SU-DHL-6 (cell line): ENCODE results near the gene GALNT9.

Experiments
- EZH2phosphoT487 ChIP-seq: fragments of 200-600 bp; sonication (generic), shearing (Covaris generic); conservative IDR thresholded peaks from 2 replicates; pipeline ENCODE4 v1.6.1; 2018; ENCODE audit warnings: mild to moderate bottlenecking, antibody characterized with exemption, low read length, moderate library complexity, mixed read lengths
- TF ChIP-seq, protein P1 (sequence below): fragments of 200-600 bp; sonication (generic); IDR thresholded peaks from one replicate; pipeline ENCODE4 v1.5.1; 2017; ENCODE audit warnings: antibody characterized with exemption, mild to moderate bottlenecking, low read length, moderate library complexity; ENCODE audit not compliant: insufficient read depth, poor library complexity, severe bottlenecking

DNA sequence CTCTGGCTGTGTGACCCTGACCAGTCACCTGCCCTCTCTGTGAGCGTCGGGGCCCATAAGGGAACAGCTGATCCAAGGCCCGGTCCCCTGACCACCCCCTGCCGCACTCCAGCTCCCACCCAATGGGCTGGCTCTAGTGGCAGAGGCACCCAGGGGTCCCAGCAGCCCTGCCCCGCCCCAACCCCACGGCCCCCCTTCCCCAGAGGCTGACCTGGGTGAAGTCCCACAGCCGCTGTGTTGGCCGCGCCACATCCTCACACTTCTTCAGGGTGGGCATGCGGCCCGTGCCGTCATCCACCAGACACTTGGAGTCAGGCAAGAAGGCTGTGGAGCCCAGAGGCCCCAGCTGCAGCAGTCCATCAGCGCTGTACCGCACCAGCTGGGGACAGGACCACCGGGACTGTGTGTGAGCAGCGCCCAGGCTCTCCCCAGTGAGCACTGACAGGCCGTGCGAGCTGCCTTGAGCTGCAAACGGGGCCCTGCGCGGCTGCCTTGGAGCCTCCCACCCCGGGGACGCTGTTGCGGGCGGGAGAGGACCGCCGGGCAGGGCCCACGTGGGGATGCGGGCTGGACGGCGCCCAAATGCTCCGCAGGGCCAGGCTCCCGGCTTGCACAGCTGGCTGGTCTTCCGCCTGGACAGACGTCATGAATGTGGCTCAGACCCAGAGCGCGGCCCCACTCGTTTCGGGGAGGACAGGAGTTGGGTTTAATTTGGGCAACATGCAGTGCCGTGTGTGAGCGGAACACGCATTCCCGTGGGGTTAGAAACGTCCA, 131.6 kb downstream of the GALNT9 start:
- TF ChIP-seq EZH2phosphoT487: no peak
- TF ChIP-seq, protein P1, sequence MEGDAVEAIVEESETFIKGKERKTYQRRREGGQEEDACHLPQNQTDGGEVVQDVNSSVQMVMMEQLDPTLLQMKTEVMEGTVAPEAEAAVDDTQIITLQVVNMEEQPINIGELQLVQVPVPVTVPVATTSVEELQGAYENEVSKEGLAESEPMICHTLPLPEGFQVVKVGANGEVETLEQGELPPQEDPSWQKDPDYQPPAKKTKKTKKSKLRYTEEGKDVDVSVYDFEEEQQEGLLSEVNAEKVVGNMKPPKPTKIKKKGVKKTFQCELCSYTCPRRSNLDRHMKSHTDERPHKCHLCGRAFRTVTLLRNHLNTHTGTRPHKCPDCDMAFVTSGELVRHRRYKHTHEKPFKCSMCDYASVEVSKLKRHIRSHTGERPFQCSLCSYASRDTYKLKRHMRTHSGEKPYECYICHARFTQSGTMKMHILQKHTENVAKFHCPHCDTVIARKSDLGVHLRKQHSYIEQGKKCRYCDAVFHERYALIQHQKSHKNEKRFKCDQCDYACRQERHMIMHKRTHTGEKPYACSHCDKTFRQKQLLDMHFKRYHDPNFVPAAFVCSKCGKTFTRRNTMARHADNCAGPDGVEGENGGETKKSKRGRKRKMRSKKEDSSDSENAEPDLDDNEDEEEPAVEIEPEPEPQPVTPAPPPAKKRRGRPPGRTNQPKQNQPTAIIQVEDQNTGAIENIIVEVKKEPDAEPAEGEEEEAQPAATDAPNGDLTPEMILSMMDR: no peak
